Measurements from ENCODE around the gene LDLRAD4.

DNA sequence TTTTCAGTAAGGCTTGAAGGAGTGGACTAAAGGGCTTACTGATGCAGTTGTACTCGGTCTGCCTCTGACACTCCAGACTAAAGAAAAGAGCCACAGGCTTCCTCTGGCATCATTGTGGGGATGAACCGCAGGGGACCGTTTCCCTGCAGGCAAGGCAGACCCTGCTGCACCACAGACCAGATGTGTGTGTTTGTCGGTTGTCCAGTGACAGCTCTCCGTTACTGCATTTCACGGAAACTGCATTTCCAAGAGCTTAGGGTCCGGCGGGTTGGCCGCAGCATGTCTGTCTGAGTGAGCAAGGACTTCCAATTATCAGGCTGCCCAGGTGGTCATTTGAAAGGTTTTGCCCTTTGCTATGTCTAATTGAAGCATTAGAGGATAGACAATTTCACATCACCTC lies 409.7 kb downstream of the LDLRAD4 start:
- TF ChIP-seq, protein P1, sequence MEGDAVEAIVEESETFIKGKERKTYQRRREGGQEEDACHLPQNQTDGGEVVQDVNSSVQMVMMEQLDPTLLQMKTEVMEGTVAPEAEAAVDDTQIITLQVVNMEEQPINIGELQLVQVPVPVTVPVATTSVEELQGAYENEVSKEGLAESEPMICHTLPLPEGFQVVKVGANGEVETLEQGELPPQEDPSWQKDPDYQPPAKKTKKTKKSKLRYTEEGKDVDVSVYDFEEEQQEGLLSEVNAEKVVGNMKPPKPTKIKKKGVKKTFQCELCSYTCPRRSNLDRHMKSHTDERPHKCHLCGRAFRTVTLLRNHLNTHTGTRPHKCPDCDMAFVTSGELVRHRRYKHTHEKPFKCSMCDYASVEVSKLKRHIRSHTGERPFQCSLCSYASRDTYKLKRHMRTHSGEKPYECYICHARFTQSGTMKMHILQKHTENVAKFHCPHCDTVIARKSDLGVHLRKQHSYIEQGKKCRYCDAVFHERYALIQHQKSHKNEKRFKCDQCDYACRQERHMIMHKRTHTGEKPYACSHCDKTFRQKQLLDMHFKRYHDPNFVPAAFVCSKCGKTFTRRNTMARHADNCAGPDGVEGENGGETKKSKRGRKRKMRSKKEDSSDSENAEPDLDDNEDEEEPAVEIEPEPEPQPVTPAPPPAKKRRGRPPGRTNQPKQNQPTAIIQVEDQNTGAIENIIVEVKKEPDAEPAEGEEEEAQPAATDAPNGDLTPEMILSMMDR (IDR thresholded peaks at IDR 0.05 in 2 of 3, conservative IDR thresholded peaks at IDR 0.05 in 1 of 3; ENCODE audit: insufficient read depth in 2 of 3, low read depth in 1 of 3, low read length in 3 of 3): no peak
- no peak for TF ChIP-seq CBFA2T3 (IDR thresholded peaks at IDR 0.05)
- no peak for TF ChIP-seq HDAC6 (IDR thresholded peaks at IDR 0.05; ENCODE audit: low read depth, low read length)
- no peak for TF ChIP-seq CHD1 (IDR thresholded peaks at IDR 0.05; ENCODE audit: low read length)
- TF ChIP-seq HNRNPLL (IDR thresholded peaks at IDR 0.05; ENCODE audit: low read depth, low read length, poor library complexity, severe bottlenecking): no peak
- no peak for TF ChIP-seq ZFX (CRISPR knock-in tag; IDR thresholded peaks at IDR 0.05)

Data from K562 (cell line).